Hypothalamus (tissue), 51 donors: ENCODE data around the gene EXOC3.
A peak's percentile ranks its signal among the peaks of the same experiment; 100 is the strongest.

Experiments used
- DNase-seq, 51 donors: peaks; one replicate each; lab custom pipeline; 2025; lab: John Stamatoyannopoulos, UW

Gene EXOC3

GRCh38 chr5:436641-436975, 6.4 kb upstream of the EXOC3 start:
- no peak for DNase-seq

GRCh38 chr5:437281-437771, 5.7 kb upstream of the EXOC3 start:
- no peak for DNase-seq

GRCh38 chr5:438481-438981, 4.4 kb upstream of the EXOC3 start:
- no peak for DNase-seq

- no peak for DNase-seq
Measured at GRCh38 chr5:439181-439580, 3.8 kb upstream of the EXOC3 start.

GRCh38 chr5:439636-440035, 3.3 kb upstream of the EXOC3 start:
- no peak for DNase-seq

- peak in 1 of 51 donors; percentile 31 for DNase-seq
Measured at GRCh38 chr5:440401-441201, 2.4 kb upstream of the EXOC3 start.

GRCh38 chr5:441996-442334, 1.0 kb upstream of the EXOC3 start:
- DNase-seq: no peak

- DNase-seq: peak in 3 of 51 donors; percentile 59 to 63 (median 59)
Measured at GRCh38 chr5:443239-444151, 519 bp downstream of the EXOC3 start.

GRCh38 chr5:444226-444625, 1.2 kb downstream of the EXOC3 start:
- DNase-seq: peak in 1 of 51 donors; percentile 25

GRCh38 chr5:445591-445990, 2.6 kb downstream of the EXOC3 start:
- no peak for DNase-seq

GRCh38 chr5:446066-446882, 3.3 kb downstream of the EXOC3 start:
- no peak for DNase-seq

GRCh38 chr5:446883-447263, 3.9 kb downstream of the EXOC3 start:
- peak in 1 of 51 donors; percentile 6 for DNase-seq

- peak in 1 of 51 donors; percentile 8 for DNase-seq
Measured at GRCh38 chr5:447501-447900, 4.5 kb downstream of the EXOC3 start.

GRCh38 chr5:448061-448765, 5.2 kb downstream of the EXOC3 start:
- DNase-seq: peak in 43 of 51 donors; percentile 21 to 84 (median 62)

GRCh38 chr5:448766-449090, 5.8 kb downstream of the EXOC3 start:
- peak in 32 of 51 donors; percentile 33 to 84 (median 68) for DNase-seq

- DNase-seq: no peak
Measured at GRCh38 chr5:449151-449550, 6.2 kb downstream of the EXOC3 start.

GRCh38 chr5:451587-452458, 8.8 kb downstream of the EXOC3 start:
- no peak for DNase-seq

- no peak for DNase-seq
Measured at GRCh38 chr5:452978-453710, 10.2 kb downstream of the EXOC3 start.
